ENCODE data around the gene PSMA3. TPM values are rescaled to one million over a fixed set of nuclear protein-coding genes. Genes with fewer than 3 reads are reported as not detected.

PSMA3 gene
- polyA plus RNA-seq, 3 donors, result 59.9 to 170 (median 147) TPM

- Histone ChIP-seq H3K36me3 (replicated peaks in 1 of 2; ENCODE audit: control insufficient read depth in 1 of 2, insufficient read depth in 2 of 2, low read length in 2 of 2) (peaks cover 5 to 23% of the 10 kb centered on the region in 2 donors), H3K9me3 (replicated peaks in 1 of 2; ENCODE audit: control insufficient read depth in 1 of 2, insufficient read depth in 1 of 2, low read length in 2 of 2) (no peaks in the 10 kb centered on the region), H3K9ac (ENCODE audit: insufficient read depth, low read length, poor library complexity, severe bottlenecking) (peak overlapping the region; percentile 92), H3K4me2 (replicated peaks; ENCODE audit: extremely low read depth, low read length, poor library complexity, severe bottlenecking) (peak overlapping the region; percentile 84), H3K27ac (ENCODE audit: low read depth in 1 of 2, low read length in 2 of 2) (peak overlapping the region; percentile 85 to 86), H2AFZ (ENCODE audit: insufficient read depth, low read depth, low read length, poor library complexity, severe bottlenecking) (peak overlapping the region; percentile 83), H3K79me2 (ENCODE audit: insufficient read depth, low read length) (peaks cover 33% of the 10 kb centered on the region), H3K4me1 (ENCODE audit: control insufficient read depth in 1 of 2, insufficient read depth in 2 of 2, low read length in 2 of 2) (peaks cover 15 to 20% of the 10 kb centered on the region in 2 donors), H4K20me1 (ENCODE audit: insufficient read depth, low read length) (no peaks in the 10 kb centered on the region), H3K27me3 (ENCODE audit: control insufficient read depth in 2 of 2, insufficient read depth in 2 of 2, low read length in 2 of 2) (no peaks in the 10 kb centered on the region), H3K4me3 (replicated peaks in 1 of 3; ENCODE audit: low read depth in 2 of 3, low read length in 3 of 3) (peak overlapping the region; percentile 69 to 89 (median 87))
- H3K4me1 Mint-ChIP-seq, result peaks cover 26% of the 10 kb centered on the region
- TF ChIP-seq CTCF (IDR thresholded peaks at IDR 0.05), result no peak
- peaks cover 15 to 35% of the 10 kb centered on the region in 2 donors for H3K36me3 Mint-ChIP-seq
- H3K9me3 Mint-ChIP-seq, result peaks cover 0 to 2% (median 0%) of the 10 kb centered on the region in 7 donors
- H3K27me3 Mint-ChIP-seq (ENCODE audit: low read depth in 3 of 3), result peaks cover 3 to 6% (median 3%) of the 10 kb centered on the region in 3 donors
- no peak for DNase-seq
- peak overlapping the region; percentile 97 to 98 for H3K4me3 Mint-ChIP-seq
- 0% methylated on average over 2 of the region's 11 CpGs for WGBS (ENCODE audit: insufficient coverage)
- intact Hi-C loops (cut with micrococcal nuclease), result loop anchor here in 1 of 2 donors (5.0 kb wide), 1 partner anchor 37 kb away; no protein-coding TSS in a partner anchor
- H3K27ac Mint-ChIP-seq, result peak overlapping the region; percentile 95 to 99 (median 98)
These were observed 44.2 kb upstream of the PSMA3 start for GRCh38 chr14:58200480-58200841.

- peaks cover 5 to 27% of the 10 kb centered on the region in 2 donors for H3K36me3 ChIP-seq (replicated peaks in 1 of 2; ENCODE audit: control insufficient read depth in 1 of 2, insufficient read depth in 2 of 2, low read length in 2 of 2)
- WGBS (ENCODE audit: insufficient coverage), result no CpG with 5 or more reads among the region's 2 CpGs
- H3K27me3 ChIP-seq (ENCODE audit: control insufficient read depth in 2 of 2, insufficient read depth in 2 of 2, low read length in 2 of 2), result no peaks in the 10 kb centered on the region
These were observed 43.8 kb upstream of the PSMA3 start for GRCh38 chr14:58200846-58201245.

More at GRCh38 chr14:58200846-58201245, 43.8 kb upstream of the PSMA3 start:
- intact Hi-C loops (cut with micrococcal nuclease), result loop anchor here in 1 of 2 donors (5.0 kb wide), 1 partner anchor 36 kb away; no protein-coding TSS in a partner anchor
- Mint-ChIP-seq H3K9me3 (peaks cover 0 to 2% (median 0%) of the 10 kb centered on the region in 7 donors), H3K36me3 (peaks cover 15 to 36% of the 10 kb centered on the region in 2 donors), H3K27me3 (ENCODE audit: low read depth in 3 of 3) (peaks cover 0 to 4% (median 1%) of the 10 kb centered on the region in 3 donors), H3K27ac (peak overlapping the region; percentile 95 to 99 (median 98)), H3K4me1 (peaks cover 26% of the 10 kb centered on the region), H3K4me3 (peak overlapping the region; percentile 97 to 98)
- Histone ChIP-seq H3K4me2 (replicated peaks; ENCODE audit: extremely low read depth, low read length, poor library complexity, severe bottlenecking) (peak overlapping the region; percentile 84), H4K20me1 (ENCODE audit: insufficient read depth, low read length) (no peaks in the 10 kb centered on the region), H3K79me2 (ENCODE audit: insufficient read depth, low read length) (peaks cover 34% of the 10 kb centered on the region), H3K4me1 (ENCODE audit: control insufficient read depth in 1 of 2, insufficient read depth in 2 of 2, low read length in 2 of 2) (peaks cover 15 to 20% of the 10 kb centered on the region in 2 donors), H2AFZ (ENCODE audit: insufficient read depth, low read depth, low read length, poor library complexity, severe bottlenecking) (peak overlapping the region; percentile 83), H3K4me3 (replicated peaks in 1 of 3; ENCODE audit: low read depth in 2 of 3, low read length in 3 of 3) (peak overlapping the region; percentile 69 to 89 (median 87)), H3K9me3 (replicated peaks in 1 of 2; ENCODE audit: control insufficient read depth in 1 of 2, insufficient read depth in 1 of 2, low read length in 2 of 2) (no peaks in the 10 kb centered on the region), H3K27ac (ENCODE audit: low read depth in 1 of 2, low read length in 2 of 2) (peak overlapping the region; percentile 85 to 86), H3K9ac (ENCODE audit: insufficient read depth, low read length, poor library complexity, severe bottlenecking) (peak overlapping the region; percentile 92)
- TF ChIP-seq CTCF (IDR thresholded peaks at IDR 0.05), result no peak
- DNase-seq, result peak in 1 of 3 donors; percentile 2

Measured in CD14-positive monocyte (primary cell).